ENCODE measurements around the gene PSMC4.

The PSMC4 gene

GRCh38 chr19:39941151-39941550 is 29.8 kb upstream of the PSMC4 start:
- ChIA-PET CTCF (interaction anchor here (1.1 to 1.6 kb wide), 4 partner anchors 12 to 29 kb away, joined by 3 to 15 read pairs (median 6); partner anchors contain the start of gene PSMC4), POLR2A (no interaction called here)
- TF ChIP-seq CTCF (IDR thresholded peaks at IDR 0.05; ENCODE audit: control extremely low read depth, extremely low read depth, low read depth, missing control alignments): no peak
- DNase-seq (ENCODE audit: extremely low spot score): no peak

GRCh38 chr19:39941615-39942365 is 29.2 kb upstream of the PSMC4 start:
- DNase-seq (ENCODE audit: extremely low spot score): peak; percentile 51
- TF ChIP-seq CTCF (IDR thresholded peaks at IDR 0.05; ENCODE audit: control extremely low read depth, extremely low read depth, low read depth, missing control alignments): no peak
- POLR2A ChIA-PET: interaction anchor here (0.6 kb wide), 1 partner anchor 113 kb away, joined by 3 read pairs; no protein-coding TSS in a partner anchor
- CTCF ChIA-PET: interaction anchor here (0.7 to 1.6 kb wide), 6 partner anchors 10 to 29 kb away, joined by 3 to 15 read pairs (median 4); partner anchors contain the start of gene PSMC4

GRCh38 chr19:39942366-39942730 is 28.6 kb upstream of the PSMC4 start:
- TF ChIP-seq CTCF (IDR thresholded peaks at IDR 0.05; ENCODE audit: control extremely low read depth, extremely low read depth, low read depth, missing control alignments): no peak
- POLR2A ChIA-PET: interaction anchor here (0.6 kb wide), 1 partner anchor 113 kb away, joined by 3 read pairs; no protein-coding TSS in a partner anchor
- CTCF ChIA-PET: interaction anchor here (0.7 to 1.6 kb wide), 7 partner anchors 9 to 141 kb away, joined by 3 to 15 read pairs (median 3); partner anchors contain the start of gene PSMC4
- DNase-seq (ENCODE audit: extremely low spot score): no peak

- no peak for TF ChIP-seq CTCF (IDR thresholded peaks at IDR 0.05; ENCODE audit: control extremely low read depth, extremely low read depth, low read depth, missing control alignments)
- no peak for DNase-seq (ENCODE audit: extremely low spot score)
- POLR2A ChIA-PET: no interaction called here
- CTCF ChIA-PET: interaction anchor here (2.3 kb wide), 1 partner anchor 27 kb away, joined by 10 read pairs; the partner anchor contains the start of gene PSMC4
Observed at GRCh38 chr19:39943586-39943985, 27.4 kb upstream of the PSMC4 start.

- TF ChIP-seq CTCF (IDR thresholded peaks at IDR 0.05; ENCODE audit: control extremely low read depth, extremely low read depth, low read depth, missing control alignments): no peak
- DNase-seq (ENCODE audit: extremely low spot score): no peak
- ChIA-PET CTCF (no interaction called here), POLR2A (no interaction called here)
Observed at GRCh38 chr19:39946532-39946931, 24.4 kb upstream of the PSMC4 start.

- ChIA-PET POLR2A (no interaction called here), CTCF (interaction anchor here (3.1 kb wide), 1 partner anchor 21 kb away, joined by 15 read pairs; the partner anchor contains the start of gene PSMC4)
- DNase-seq (ENCODE audit: extremely low spot score): no peak
- no peak for TF ChIP-seq CTCF (IDR thresholded peaks at IDR 0.05; ENCODE audit: control extremely low read depth, extremely low read depth, low read depth, missing control alignments)
Observed at GRCh38 chr19:39949026-39949747, 21.8 kb upstream of the PSMC4 start.

All from GM10248 (cell line).